M059J (cell line): ENCODE measurements around the gene CAMSAP3. TPM values are rescaled to one million over a fixed set of nuclear protein-coding genes. Genes with fewer than 3 reads are reported as not detected.
"Not testable (repeated sequence)": the region's sequence is repeated elsewhere in the genome, so short reads cannot be mapped to it uniquely, and the experiment has no call there.

Experiments used
- DNase-seq: peaks from one replicate; pipeline ENCODE4 v3.0.0-alpha.2; 2012; ENCODE audit warnings: low read depth
- total RNA-seq: library from RNA; depleted of rRNA; stranded (reverse); fragments of >200 nt; shearing (Covaris generic); gene quantifications from 2 replicates; pipeline ENCODE4 v1.2.3, GENCODE V29; 2014

The CAMSAP3 gene
- total RNA-seq, 1 experiment from 2014 or later: 0.15 TPM

GRCh38 chr19:7577422-7577821, 18.2 kb upstream of the CAMSAP3 start:
- not testable (repeated sequence) for DNase-seq

- DNase-seq: no peak
These were observed 17.5 kb upstream of the CAMSAP3 start for GRCh38 chr19:7578127-7578526.

DNA sequence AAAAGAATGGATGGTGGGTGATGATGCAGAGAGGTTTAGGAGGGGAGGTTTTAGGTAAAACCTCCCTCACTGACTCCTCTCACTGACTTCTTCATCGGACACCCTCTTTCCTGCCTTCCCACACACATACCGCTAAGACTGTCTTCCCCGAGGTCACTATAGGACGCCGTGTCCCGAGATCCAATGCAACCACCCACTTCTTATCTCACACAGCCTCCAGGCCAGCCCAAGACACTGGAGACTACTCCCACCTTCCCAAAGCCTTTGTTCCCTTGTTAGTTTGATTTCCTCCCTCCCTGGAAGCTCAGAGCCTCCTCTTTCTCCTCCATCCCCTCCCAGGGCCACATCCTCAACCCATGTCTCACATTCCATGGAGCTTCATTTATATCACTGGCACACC, 16.5 kb upstream of the CAMSAP3 start:
- no peak for DNase-seq

DNA sequence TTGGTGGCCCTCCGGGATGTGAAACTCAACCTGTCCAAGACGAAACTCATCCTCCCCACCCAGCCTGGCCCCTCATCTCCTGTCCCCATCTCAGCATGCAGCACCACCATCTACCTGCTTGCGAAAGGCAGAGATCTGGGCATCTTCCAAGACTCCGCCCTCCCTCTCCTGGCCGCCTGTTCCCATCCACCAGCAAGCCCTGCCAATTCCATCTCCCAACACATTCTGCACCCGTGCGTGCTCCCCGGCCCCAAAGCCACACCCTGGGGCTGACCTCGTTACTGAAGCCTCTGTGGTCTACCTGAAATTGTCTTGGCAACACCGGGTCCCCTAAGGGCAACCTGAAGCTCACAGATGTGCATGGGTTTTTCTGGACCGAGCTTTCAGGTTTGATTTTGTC, 13.2 kb upstream of the CAMSAP3 start:
- no peak for DNase-seq

DNA sequence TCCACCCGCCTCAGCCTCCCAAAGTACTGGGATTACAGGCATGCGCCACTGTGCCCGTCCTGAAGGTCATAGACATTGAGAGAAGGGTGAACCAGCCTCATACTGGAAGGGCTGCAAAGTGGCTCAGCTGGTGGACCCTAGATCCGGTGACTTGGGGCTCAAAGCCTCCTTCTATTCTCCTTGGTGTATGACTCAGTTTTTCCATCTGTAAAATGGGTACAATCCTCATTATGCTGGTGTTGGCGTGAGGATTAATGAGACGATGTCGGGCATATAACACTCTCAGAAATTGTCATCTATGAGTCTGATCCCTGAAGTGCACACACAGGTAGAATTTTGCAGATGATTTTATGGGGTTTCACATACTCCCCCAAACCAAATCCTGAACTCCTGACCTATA, 5.8 kb upstream of the CAMSAP3 start:
- DNase-seq: no peak

- DNase-seq: no peak
These were observed 5.4 kb upstream of the CAMSAP3 start for GRCh38 chr19:7590256-7590655.

DNA sequence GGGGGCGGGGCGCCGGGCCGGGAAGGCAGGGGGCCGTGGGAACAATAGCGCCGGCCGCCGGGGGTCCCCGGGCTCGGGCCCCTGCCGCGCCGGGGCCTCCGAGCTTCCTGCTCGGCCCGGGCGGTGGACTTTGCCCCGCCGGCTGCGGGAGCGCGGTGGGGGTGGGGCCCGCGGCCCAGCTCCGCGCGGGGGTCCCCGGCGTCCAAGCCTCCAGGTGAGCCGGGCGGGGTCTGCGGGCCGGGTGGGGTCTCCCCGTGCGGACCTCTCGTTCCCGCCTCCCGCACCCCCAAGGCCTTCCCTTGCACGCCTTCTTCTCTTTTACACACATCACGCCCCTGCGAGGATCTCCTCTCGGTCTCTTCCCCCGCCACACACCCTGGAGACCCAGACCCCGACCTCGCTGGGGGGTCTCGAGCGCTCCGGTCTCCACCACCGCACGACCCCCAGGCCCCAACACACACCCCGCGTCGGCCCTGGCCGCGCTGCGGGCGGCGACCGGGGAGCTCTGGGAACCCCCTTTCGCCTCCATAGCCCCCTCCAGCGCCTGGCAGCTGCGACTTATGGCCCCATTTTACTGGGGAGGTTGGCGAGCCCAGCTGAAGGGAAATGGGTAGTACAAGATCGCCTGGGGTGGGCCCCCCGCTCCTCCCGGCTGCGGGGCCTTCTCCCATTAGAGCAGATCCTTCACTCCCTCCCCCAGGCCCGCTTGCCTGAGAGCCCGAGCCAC, 711 bp downstream of the CAMSAP3 start:
- no peak for DNase-seq

- no peak for DNase-seq
These were observed 2.0 kb downstream of the CAMSAP3 start for GRCh38 chr19:7597689-7598088.

GRCh38 chr19:7598180-7598579, 2.5 kb downstream of the CAMSAP3 start:
- DNase-seq: no peak

GRCh38 chr19:7600721-7601120, 5.1 kb downstream of the CAMSAP3 start:
- DNase-seq: no peak

DNA sequence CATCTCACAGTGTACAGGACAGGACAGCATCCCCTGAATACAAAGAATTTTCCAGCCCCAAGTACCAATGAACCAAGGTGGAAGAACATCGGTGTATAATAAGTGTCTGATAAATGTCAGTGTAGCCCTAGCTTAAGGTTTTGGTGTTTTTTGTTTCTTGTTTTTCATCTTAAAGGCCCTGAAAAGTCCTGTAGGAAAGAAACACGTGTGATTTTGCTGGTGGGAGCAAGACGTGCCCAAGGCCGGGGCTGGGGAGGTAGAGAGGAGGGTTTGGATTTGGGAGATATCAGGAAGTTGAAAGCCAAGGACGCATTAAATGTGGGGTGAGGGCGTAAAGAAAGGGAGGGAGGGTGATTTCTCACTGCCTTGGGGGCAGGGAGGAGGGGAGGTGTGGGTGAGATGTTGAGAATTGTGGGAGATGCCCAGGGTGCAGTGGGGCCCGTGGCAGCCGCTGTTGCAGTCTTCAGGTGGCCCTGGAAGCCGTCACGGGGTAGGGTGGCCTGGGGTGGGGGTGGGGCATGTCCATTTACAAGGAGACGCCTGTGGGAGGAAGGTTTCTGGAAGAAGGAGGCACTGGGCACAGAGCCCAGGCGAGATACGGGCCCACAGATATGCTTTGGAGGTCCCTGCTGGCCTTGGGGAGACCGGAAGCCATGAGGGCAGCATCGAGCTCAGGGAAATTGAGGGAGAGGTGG, 6.7 kb downstream of the CAMSAP3 start:
- DNase-seq: no peak

DNA sequence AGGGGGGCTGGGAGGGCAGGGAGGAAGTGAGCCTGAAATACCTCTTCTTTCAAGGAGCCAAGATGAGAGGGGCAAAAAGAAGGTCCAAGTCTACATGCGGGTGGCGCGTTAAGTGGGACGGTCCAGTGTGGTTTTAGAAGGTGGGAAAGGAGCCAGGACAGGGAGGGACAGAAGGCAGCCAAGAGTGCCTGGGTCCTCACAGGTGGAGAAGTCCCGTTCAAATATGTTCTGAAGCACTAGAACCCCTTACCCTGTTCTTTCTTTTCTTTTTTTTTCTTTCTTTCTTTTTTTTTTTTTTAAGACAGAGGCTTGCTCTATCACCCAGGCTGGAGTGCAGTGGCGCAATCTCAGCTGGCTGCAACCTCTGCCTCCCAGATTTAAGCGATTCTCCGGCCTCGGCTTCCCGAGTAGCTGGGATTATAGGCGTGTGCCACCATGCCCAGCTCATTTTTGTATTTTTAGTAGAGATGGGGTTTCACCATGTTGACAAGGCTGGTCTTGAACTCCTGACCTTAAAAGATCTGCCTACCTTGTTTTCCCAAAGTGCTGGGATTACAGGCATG, 7.4 kb downstream of the CAMSAP3 start:
- DNase-seq: no peak

- DNase-seq: no peak
These were observed 8.3 kb downstream of the CAMSAP3 start for GRCh38 chr19:7603919-7604318.

DNA sequence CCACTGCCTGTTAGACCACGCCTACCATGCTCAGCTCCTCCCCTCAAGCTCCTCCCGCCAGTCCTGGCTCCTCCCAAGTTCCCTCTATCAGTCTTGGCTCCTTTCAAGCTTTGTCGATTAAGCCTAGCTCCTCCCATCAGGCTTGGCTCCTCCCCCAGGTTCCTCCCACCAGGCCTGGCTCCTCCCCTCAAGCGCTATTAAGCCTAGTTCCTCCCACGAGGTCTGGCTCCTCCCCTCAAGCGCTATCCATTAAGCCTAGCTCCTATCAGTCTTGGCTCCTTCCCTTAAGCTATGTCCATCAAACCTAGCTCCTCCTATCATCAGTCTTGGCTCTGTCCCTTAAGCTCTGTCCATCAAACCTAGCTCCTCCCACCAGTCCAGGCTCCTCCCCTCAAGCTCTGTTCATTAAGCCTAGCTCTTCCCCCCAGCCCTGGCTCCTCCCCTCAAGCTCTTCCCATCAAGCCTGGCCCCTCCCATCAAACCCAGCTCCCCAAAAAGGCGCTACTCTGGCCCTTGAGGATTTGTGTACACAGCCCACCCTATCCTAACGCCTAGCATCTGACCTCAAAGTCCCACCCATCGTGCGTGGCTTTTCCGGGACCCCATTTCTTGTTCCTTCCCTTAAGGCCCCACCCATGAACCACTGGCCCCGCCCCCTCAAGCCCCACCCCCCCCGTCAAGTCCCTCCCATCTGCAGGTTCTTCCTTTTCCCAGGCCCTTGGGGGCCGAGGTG, 10.0 kb downstream of the CAMSAP3 start:
- peak; percentile 47 for DNase-seq

GRCh38 chr19:7606289-7606688, 10.6 kb downstream of the CAMSAP3 start:
- no peak for DNase-seq

GRCh38 chr19:7607212-7607873, 11.7 kb downstream of the CAMSAP3 start:
- DNase-seq: no peak

GRCh38 chr19:7607874-7608560, 12.4 kb downstream of the CAMSAP3 start:
- DNase-seq: no peak

DNA sequence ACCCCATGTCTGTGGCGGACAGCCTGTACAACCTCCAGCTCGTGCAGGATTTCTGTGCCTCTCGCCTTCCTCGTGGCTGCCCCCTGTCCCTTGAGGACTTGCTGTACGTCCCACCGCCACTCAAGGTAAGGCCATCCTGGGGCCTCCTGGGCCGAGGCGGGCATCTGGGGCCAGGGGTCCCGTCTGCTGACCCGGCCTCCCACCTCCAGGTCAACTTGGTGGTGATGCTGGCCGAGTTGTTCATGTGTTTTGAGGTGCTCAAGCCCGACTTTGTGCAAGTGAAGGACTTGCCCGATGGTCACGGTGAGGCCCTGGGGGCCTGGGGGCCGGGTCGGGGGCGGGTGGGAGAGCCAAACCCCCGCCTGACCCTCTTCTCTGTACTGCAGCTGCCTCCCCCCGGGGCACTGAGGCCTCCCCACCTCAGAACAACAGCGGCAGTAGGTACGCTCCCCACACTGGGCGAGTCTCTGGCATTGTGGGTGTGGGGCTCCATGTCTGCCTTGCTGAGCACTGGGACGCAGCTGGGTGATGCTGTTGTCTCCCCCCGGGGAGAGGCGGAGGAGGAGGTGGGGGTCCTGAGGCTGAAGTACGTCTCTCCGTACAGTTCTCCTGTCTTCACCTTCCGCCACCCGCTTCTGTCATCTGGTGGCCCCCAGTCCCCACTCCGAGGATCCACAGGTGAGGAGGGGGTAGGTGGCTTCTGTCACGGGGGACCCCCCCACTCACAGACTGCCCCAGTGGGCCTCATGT, 15.0 kb downstream of the CAMSAP3 start:
- no peak for DNase-seq

DNA sequence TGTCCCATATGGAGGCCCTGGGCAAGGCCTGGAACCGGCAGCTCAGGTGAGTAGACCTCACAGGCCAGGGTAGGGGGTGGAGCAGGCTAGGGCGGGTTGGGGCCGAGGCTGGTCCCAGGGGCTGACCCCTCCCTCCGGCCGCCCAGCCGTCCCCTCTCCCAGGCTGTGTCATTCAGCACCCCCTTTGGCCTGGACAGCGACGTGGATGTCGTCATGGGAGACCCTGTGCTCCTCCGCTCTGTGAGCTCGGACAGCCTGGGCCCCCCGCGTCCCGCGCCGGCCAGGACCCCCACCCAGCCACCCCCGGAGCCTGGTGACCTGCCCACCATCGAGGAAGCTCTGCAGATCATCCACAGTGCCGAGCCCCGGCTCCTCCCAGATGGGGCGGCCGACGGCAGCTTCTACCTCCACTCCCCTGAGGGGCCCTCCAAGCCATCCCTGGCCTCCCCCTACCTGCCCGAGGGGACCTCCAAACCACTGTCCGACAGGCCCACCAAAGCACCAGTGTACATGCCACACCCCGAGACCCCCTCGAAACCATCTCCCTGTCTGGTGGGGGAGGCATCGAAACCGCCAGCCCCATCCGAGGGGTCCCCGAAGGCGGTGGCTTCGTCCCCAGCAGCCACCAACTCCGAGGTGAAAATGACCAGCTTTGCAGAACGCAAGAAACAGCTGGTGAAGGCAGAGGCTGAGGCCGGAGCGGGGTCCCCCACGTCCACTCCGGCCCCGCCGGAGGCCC, 16.0 kb downstream of the CAMSAP3 start:
- DNase-seq: no peak
